Prostate gland (tissue), 2 donors: ENCODE measurements around the gene TGFBR1. TPM values are rescaled to one million over a fixed set of nuclear protein-coding genes. Genes with fewer than 3 reads are reported as not detected.

ENCODE experiments used
- DNase-seq: peaks from one replicate; pipeline ENCODE4 v3.0.0-alpha.2; 2019; ENCODE audit warnings: low spot score
- H3K27ac ChIP-seq, 2 donors: fragments of 200-600 bp; sonication (generic); 2 replicates each; pipeline ENCODE4 v1.5.1; 2017 to 2019
- H3K27me3 ChIP-seq: fragments of 200-600 bp; sonication (generic); replicated peaks from 2 replicates; pipeline ENCODE4 v1.5.1; 2019; ENCODE audit not compliant: insufficient read depth
- H3K36me3 ChIP-seq, 2 donors: fragments of 200-600 bp; sonication (generic); 1 replicate in 1 of 2; 2 replicates in 1 of 2; pipeline versions ENCODE4 v1.5.1 to v1.8.1; 2017 to 2019
- H3K4me1 ChIP-seq: fragments of 200-600 bp; sonication (generic); replicated peaks from 2 replicates; pipeline ENCODE4 v1.5.1; 2019
- H3K4me3 ChIP-seq, 2 donors: fragments of 200-600 bp; sonication (generic); 2 replicates each; pipeline ENCODE4 v1.5.1; 2017 to 2019
- H3K9me3 ChIP-seq: fragments of 200-600 bp; sonication (generic); 2 replicates; pipeline ENCODE4 v1.5.1; 2017
- CTCF ChIP-seq, 4 experiments: fragments of 200-600 bp in 2 of 4; fragments of 450-650 bp in 2 of 4; sonication (generic) in 2 of 4; IDR thresholded peaks; 1 replicate in 3 of 4; 2 replicates in 1 of 4; pipeline ENCODE4 v1.5.1; 2016 to 2019; ENCODE audit warnings: antibody characterized with exemption in 4 of 4, mild to moderate bottlenecking in 2 of 4, moderate library complexity in 2 of 4
- POLR2A ChIP-seq: fragments of 450-650 bp; IDR thresholded peaks from one replicate; pipeline ENCODE4 v1.6.1; 2016; ENCODE audit warnings: antibody characterized with exemption, mild to moderate bottlenecking
- POLR2AphosphoS5 ChIP-seq: sonication (generic); formaldehyde crosslinking; IDR thresholded peaks from one replicate; pipeline ENCODE4 v1.6.1; 2017; ENCODE audit warnings: antibody characterized with exemption
- WGBS: methylation state at CpG from one replicate; pipeline ENCODE4 v1.1.5; 2018; 5-methylcytosine and 5-hydroxymethylcytosine counted together
- intact Hi-C: fragments of 100-400 bp; cut with DNase I; formaldehyde crosslinking; loops from one replicate; pipeline ENCODE4 v1.14.2; 2022
- total RNA-seq, 2 donors: library from RNA; depleted of rRNA; stranded (reverse); fragments of >200 nt; gene quantifications; one replicate each; pipeline ENCODE4 v1.1.0, GENCODE V29; 2016

TGFBR1 gene
- total RNA-seq, 2 donors from 2014 or later = 22.2 to 25.5 TPM

GRCh38 chr9:99105152-99106043 lies 485 bp downstream of the TGFBR1 start:
- peak; percentile 54 for TF ChIP-seq POLR2A
- no peak for TF ChIP-seq CTCF (IDR thresholded peaks at IDR 0.05)
- peaks cover 4% of the 10 kb centered on the region for H3K4me1 ChIP-seq
- peak; percentile 43 for DNase-seq
- H3K27ac ChIP-seq = peak overlapping the region; percentile 84 to 88
- intact Hi-C loops = loop anchor here (10.0 kb wide), 1 partner anchor 719 kb away; the partner anchor contains the start of gene NR4A3
- H3K27me3 ChIP-seq = no peaks in the 10 kb centered on the region
- no peaks in the 10 kb centered on the region for H3K9me3 ChIP-seq
- under 1% methylated on average over 52 of the region's 118 CpGs for WGBS
- H3K4me3 ChIP-seq = peak overlapping the region; percentile 80
- no peaks in the 10 kb centered on the region for H3K36me3 ChIP-seq

GRCh38 chr9:99106044-99106375 lies 1.1 kb downstream of the TGFBR1 start:
- no peaks in the 10 kb centered on the region for H3K27me3 ChIP-seq
- intact Hi-C loops = loop anchor here (10.0 kb wide), 1 partner anchor 719 kb away; the partner anchor contains the start of gene NR4A3
- H3K27ac ChIP-seq = peak overlapping the region; percentile 84 to 88
- H3K4me3 ChIP-seq = peak overlapping the region; percentile 80
- H3K9me3 ChIP-seq = no peaks in the 10 kb centered on the region
- 3% methylated on average over 9 of the region's 9 CpGs for WGBS
- peaks cover 4% of the 10 kb centered on the region for H3K4me1 ChIP-seq
- no peaks in the 10 kb centered on the region for H3K36me3 ChIP-seq
- DNase-seq = no peak
- no peak for TF ChIP-seq CTCF (IDR thresholded peaks at IDR 0.05)
- TF ChIP-seq POLR2AphosphoS5 = no peak

GRCh38 chr9:99107421-99107820 lies 2.5 kb downstream of the TGFBR1 start:
- no peaks in the 10 kb centered on the region for H3K9me3 ChIP-seq
- peaks cover 4% of the 10 kb centered on the region for H3K4me1 ChIP-seq
- H3K4me3 ChIP-seq = no peak overlapping the region
- H3K27me3 ChIP-seq = no peaks in the 10 kb centered on the region
- WGBS = 35% methylated on average over 3 of the region's 3 CpGs
- TF ChIP-seq POLR2A (no peak), POLR2AphosphoS5 (no peak), CTCF (IDR thresholded peaks at IDR 0.05) (no peak)
- H3K36me3 ChIP-seq = no peaks in the 10 kb centered on the region
- intact Hi-C loops = loop anchor here (10.0 kb wide), 1 partner anchor 717 kb away; the partner anchor contains the start of gene NR4A3
- no peak for DNase-seq
- no peak overlapping the region for H3K27ac ChIP-seq

GRCh38 chr9:99108131-99108530 lies 3.2 kb downstream of the TGFBR1 start:
- no peak overlapping the region for H3K4me3 ChIP-seq
- WGBS = 91% methylated on average over 2 of the region's 2 CpGs
- H3K9me3 ChIP-seq = no peaks in the 10 kb centered on the region
- H3K27ac ChIP-seq = no peak overlapping the region
- H3K36me3 ChIP-seq = no peaks in the 10 kb centered on the region
- no peak for DNase-seq
- intact Hi-C loops = loop anchor here (10.0 kb wide), 1 partner anchor 717 kb away; the partner anchor contains the start of gene NR4A3
- no peaks in the 10 kb centered on the region for H3K27me3 ChIP-seq
- TF ChIP-seq CTCF (IDR thresholded peaks at IDR 0.05) (no peak), POLR2A (no peak), POLR2AphosphoS5 (no peak)
- peaks cover 4% of the 10 kb centered on the region for H3K4me1 ChIP-seq

- Histone ChIP-seq H3K9me3 (no peaks in the 10 kb centered on the region), H3K27me3 (no peaks in the 10 kb centered on the region), H3K4me1 (no peaks in the 10 kb centered on the region), H3K4me3 (no peak overlapping the region), H3K27ac (no peak overlapping the region), H3K36me3 (no peaks in the 10 kb centered on the region)
- intact Hi-C loops = loop anchor here (10.0 kb wide), 1 partner anchor 715 kb away; the partner anchor contains the start of gene NR4A3
- 86% methylated on average over 3 of the region's 3 CpGs for WGBS
- no peak for DNase-seq
- no peak for TF ChIP-seq POLR2A
- TF ChIP-seq POLR2AphosphoS5 = no peak
- TF ChIP-seq CTCF (IDR thresholded peaks at IDR 0.05) = no peak
Observed at GRCh38 chr9:99109522-99109921, 4.6 kb downstream of the TGFBR1 start.
